ENCODE results near the gene FAM168A. TPM values are rescaled to one million over a fixed set of nuclear protein-coding genes. Genes with fewer than 3 reads are reported as not detected.

Gene FAM168A
- total and polyA plus RNA-seq, 10 of the 15 experiments (the other 5 are each of a cell fraction or from before 2014, with no cell fraction given) = 1.7 to 20.0 (median 10.0) TPM

DNA sequence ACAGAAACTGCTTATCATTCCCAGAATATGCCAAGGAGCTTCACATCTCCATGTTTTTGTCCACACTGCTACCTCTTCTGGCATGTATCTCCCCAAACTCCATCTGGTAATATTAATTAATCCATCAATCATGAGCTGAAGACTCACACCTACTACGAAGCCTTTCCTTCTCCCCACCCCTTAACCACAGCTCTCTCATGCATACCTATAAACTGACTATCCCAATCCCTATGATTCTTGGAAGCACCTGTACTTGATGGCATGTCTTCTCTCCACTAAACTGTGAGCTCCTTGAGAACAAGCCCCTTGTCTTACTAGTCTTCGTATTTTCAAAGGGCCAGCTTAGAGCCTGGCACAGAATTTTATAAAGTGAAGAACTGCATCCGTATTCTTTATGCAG is 174.4 kb downstream of the FAM168A start (continued):
- TF ChIP-seq, protein P1, sequence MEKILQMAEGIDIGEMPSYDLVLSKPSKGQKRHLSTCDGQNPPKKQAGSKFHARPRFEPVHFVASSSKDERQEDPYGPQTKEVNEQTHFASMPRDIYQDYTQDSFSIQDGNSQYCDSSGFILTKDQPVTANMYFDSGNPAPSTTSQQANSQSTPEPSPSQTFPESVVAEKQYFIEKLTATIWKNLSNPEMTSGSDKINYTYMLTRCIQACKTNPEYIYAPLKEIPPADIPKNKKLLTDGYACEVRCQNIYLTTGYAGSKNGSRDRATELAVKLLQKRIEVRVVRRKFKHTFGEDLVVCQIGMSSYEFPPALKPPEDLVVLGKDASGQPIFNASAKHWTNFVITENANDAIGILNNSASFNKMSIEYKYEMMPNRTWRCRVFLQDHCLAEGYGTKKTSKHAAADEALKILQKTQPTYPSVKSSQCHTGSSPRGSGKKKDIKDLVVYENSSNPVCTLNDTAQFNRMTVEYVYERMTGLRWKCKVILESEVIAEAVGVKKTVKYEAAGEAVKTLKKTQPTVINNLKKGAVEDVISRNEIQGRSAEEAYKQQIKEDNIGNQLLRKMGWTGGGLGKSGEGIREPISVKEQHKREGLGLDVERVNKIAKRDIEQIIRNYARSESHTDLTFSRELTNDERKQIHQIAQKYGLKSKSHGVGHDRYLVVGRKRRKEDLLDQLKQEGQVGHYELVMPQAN (conservative IDR thresholded peaks at IDR 0.05) = no peak
- TF ChIP-seq YBX1 (IDR thresholded peaks at IDR 0.05) (no peak), CHD4 (IDR thresholded peaks at IDR 0.05) (no peak)

- TF ChIP-seq, protein P2, sequence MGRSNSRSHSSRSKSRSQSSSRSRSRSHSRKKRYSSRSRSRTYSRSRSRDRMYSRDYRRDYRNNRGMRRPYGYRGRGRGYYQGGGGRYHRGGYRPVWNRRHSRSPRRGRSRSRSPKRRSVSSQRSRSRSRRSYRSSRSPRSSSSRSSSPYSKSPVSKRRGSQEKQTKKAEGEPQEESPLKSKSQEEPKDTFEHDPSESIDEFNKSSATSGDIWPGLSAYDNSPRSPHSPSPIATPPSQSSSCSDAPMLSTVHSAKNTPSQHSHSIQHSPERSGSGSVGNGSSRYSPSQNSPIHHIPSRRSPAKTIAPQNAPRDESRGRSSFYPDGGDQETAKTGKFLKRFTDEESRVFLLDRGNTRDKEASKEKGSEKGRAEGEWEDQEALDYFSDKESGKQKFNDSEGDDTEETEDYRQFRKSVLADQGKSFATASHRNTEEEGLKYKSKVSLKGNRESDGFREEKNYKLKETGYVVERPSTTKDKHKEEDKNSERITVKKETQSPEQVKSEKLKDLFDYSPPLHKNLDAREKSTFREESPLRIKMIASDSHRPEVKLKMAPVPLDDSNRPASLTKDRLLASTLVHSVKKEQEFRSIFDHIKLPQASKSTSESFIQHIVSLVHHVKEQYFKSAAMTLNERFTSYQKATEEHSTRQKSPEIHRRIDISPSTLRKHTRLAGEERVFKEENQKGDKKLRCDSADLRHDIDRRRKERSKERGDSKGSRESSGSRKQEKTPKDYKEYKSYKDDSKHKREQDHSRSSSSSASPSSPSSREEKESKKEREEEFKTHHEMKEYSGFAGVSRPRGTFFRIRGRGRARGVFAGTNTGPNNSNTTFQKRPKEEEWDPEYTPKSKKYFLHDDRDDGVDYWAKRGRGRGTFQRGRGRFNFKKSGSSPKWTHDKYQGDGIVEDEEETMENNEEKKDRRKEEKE (IDR thresholded peaks at IDR 0.05) = no peak
- no peak for TF ChIP-seq ATF7 (IDR thresholded peaks at IDR 0.05; ENCODE audit: low read depth)
- no peak for TF ChIP-seq FOXM1 (IDR thresholded peaks at IDR 0.05; ENCODE audit: low read depth, low read length)
- TF ChIP-seq, protein P3, sequence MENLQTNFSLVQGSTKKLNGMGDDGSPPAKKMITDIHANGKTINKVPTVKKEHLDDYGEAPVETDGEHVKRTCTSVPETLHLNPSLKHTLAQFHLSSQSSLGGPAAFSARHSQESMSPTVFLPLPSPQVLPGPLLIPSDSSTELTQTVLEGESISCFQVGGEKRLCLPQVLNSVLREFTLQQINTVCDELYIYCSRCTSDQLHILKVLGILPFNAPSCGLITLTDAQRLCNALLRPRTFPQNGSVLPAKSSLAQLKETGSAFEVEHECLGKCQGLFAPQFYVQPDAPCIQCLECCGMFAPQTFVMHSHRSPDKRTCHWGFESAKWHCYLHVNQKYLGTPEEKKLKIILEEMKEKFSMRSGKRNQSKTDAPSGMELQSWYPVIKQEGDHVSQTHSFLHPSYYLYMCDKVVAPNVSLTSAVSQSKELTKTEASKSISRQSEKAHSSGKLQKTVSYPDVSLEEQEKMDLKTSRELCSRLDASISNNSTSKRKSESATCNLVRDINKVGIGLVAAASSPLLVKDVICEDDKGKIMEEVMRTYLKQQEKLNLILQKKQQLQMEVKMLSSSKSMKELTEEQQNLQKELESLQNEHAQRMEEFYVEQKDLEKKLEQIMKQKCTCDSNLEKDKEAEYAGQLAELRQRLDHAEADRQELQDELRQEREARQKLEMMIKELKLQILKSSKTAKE (IDR thresholded peaks at IDR 0.05; ENCODE audit: low read depth, poor library complexity, severe bottlenecking) = no peak
- TF ChIP-seq POLR2AphosphoS2 (IDR thresholded peaks at IDR 0.05; ENCODE audit: low read depth, low read length) = no peak
- TF ChIP-seq SMC3 (IDR thresholded peaks at IDR 0.05; ENCODE audit: borderline replicate concordance, low read length) = no peak
- TF ChIP-seq, protein P4, sequence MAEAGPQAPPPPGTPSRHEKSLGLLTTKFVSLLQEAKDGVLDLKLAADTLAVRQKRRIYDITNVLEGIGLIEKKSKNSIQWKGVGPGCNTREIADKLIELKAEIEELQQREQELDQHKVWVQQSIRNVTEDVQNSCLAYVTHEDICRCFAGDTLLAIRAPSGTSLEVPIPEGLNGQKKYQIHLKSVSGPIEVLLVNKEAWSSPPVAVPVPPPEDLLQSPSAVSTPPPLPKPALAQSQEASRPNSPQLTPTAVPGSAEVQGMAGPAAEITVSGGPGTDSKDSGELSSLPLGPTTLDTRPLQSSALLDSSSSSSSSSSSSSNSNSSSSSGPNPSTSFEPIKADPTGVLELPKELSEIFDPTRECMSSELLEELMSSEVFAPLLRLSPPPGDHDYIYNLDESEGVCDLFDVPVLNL (IDR thresholded peaks at IDR 0.05; ENCODE audit: low read depth, low read length) = no peak
- no peak for TF ChIP-seq ZNF274 (IDR thresholded peaks at IDR 0.05; ENCODE audit: insufficient read depth, insufficient read length)
- TF ChIP-seq RB1 (IDR thresholded peaks at IDR 0.05; ENCODE audit: borderline replicate concordance) = no peak
- SMC1A ChIA-PET (ENCODE audit: uncharacterized antibody, unreplicated experiment) = interaction anchor here (0.5 to 6.1 kb wide), 8 partner anchors 8 to 647 kb away, joined by 3 to 34 read pairs (median 4); no protein-coding TSS in a partner anchor
- Histone ChIP-seq H3K79me2 (ENCODE audit: control insufficient read depth, insufficient read depth, low read length) (no peaks in the 10 kb centered on the region), H3K4me2 (ENCODE audit: control insufficient read depth, insufficient read depth) (no peak overlapping the region), H4K20me1 (ENCODE audit: control insufficient read depth, insufficient read depth) (no peaks in the 10 kb centered on the region), H3K36me3 (ENCODE audit: control insufficient read depth in 2 of 2, insufficient read depth in 2 of 2, low read length in 1 of 2) (peaks cover 0 to 4% of the 10 kb centered on the region in 2 experiments; a peak in 1 of 4 replicates), H2AFZ (ENCODE audit: control insufficient read depth, low read depth, low read length) (no peak overlapping the region), H3K4me3 (no peak overlapping the region), H3K27ac (ENCODE audit: control insufficient read depth, insufficient read depth) (no peak overlapping the region), H3K9ac (ENCODE audit: control insufficient read depth, insufficient read depth, low read length) (no peak overlapping the region), H3K9me3 (replicated peaks; ENCODE audit: control insufficient read depth, insufficient read depth, low read length) (no peaks in the 10 kb centered on the region), H3K4me1 (ENCODE audit: control insufficient read depth, insufficient read depth, low read length) (peaks cover 3% of the 10 kb centered on the region; the same call in 1 of the 2 replicates), H3K27me3 (replicated peaks in 1 of 2; ENCODE audit: control insufficient read depth in 2 of 2, insufficient read depth in 2 of 2, low read length in 1 of 2) (no peaks in the 10 kb centered on the region)
- ATAC-seq (no peak), FAIRE-seq (no peak), DNase-seq (ENCODE audit: low read depth, low spot score) (no peak)
- CTCF ChIA-PET = interaction anchor here (0.6 to 6.4 kb wide), 7 partner anchors 8 to 203 kb away, joined by 3 to 29 read pairs (median 5); no protein-coding TSS in a partner anchor
- 62% methylated on average over 4 of the region's 4 CpGs for WGBS (ENCODE audit: insufficient coverage, insufficient replicate concordance, low lambda C conversion rate, missing lambda C conversion rate)
- RAD21 ChIA-PET (ENCODE audit: unreplicated experiment) = no interaction called here
- in situ Hi-C loops (cut with MboI) = no loop called here
- BruUV-seq (replicated peaks) = TSS peak; percentile 48
- POLR2A ChIA-PET = interaction anchor here (0.5 kb wide), 1 partner anchor 11 kb away, joined by 5 read pairs; no protein-coding TSS in a partner anchor
- intact Hi-C loops (cut with micrococcal nuclease; ENCODE audit: unreplicated experiment) = no loop called here
Observed at GRCh38 chr11:73422886-73423285, 175.0 kb downstream of the FAM168A start.
